Thoracic aorta (tissue), 2 donors: ENCODE measurements around the gene NEAT1. TPM values are rescaled to one million over a fixed set of nuclear protein-coding genes. Genes with fewer than 3 reads are reported as not detected.

Experiments
- ATAC-seq: fragments of 150-250 bp; one replicate; pipeline ENCODE4 v1.8.0; 2017; ENCODE audit warnings: low read depth; ENCODE audit not compliant: insufficient number of reproducible peaks, low FRiP score
- DNase-seq: peaks from one replicate; pipeline ENCODE4 v3.0.0-alpha.2; 2020; ENCODE audit warnings: low spot score
- H3K27ac ChIP-seq, 2 donors: fragments of 200-600 bp; sonication (generic); 1 replicate in 1 of 2; 2 replicates in 1 of 2; pipeline ENCODE4 v1.5.1; 2016; ENCODE audit warnings: mild to moderate bottlenecking in 2 of 2, moderate library complexity in 2 of 2
- H3K27me3 ChIP-seq: fragments of 200-600 bp; sonication (generic); replicated peaks from 2 replicates; pipeline ENCODE4 v1.6.0; 2016; ENCODE audit warnings: mild to moderate bottlenecking; ENCODE audit not compliant: insufficient read depth
- H3K36me3 ChIP-seq: fragments of 200-600 bp; sonication (generic); one replicate; pipeline ENCODE4 v1.5.1; 2016
- H3K4me1 ChIP-seq, 2 donors: fragments of 200-600 bp; sonication (generic); 1 replicate in 1 of 2; 2 replicates in 1 of 2; pipeline versions ENCODE4 v1.5.1 to v1.6.0; 2016; ENCODE audit warnings: low read depth in 2 of 2, mild to moderate bottlenecking in 1 of 2; ENCODE audit not compliant: control insufficient read depth in 1 of 2
- H3K4me3 ChIP-seq: fragments of 200-600 bp; sonication (generic); 2 replicates; pipeline ENCODE4 v1.5.1; 2016; ENCODE audit warnings: mild to moderate bottlenecking
- H3K9me3 ChIP-seq: fragments of 200-600 bp; sonication (generic); 2 replicates; pipeline ENCODE4 v1.5.1; 2016
- total RNA-seq, 2 donors: library from RNA; depleted of rRNA; stranded (reverse); fragments of >200 nt; gene quantifications; one replicate each; pipeline versions ENCODE4 v1.1.0 to v1.2.3, GENCODE V29; 2016
- TF ChIP-seq, protein P1 (sequence below): fragments of 200-600 bp; sonication (generic); IDR thresholded peaks from one replicate; pipeline ENCODE4 v1.5.1; 2019; ENCODE audit warnings: antibody characterized with exemption

NEAT1 gene
- total RNA-seq, 2 donors from 2014 or later = 848 to 1,659 TPM

DNA sequence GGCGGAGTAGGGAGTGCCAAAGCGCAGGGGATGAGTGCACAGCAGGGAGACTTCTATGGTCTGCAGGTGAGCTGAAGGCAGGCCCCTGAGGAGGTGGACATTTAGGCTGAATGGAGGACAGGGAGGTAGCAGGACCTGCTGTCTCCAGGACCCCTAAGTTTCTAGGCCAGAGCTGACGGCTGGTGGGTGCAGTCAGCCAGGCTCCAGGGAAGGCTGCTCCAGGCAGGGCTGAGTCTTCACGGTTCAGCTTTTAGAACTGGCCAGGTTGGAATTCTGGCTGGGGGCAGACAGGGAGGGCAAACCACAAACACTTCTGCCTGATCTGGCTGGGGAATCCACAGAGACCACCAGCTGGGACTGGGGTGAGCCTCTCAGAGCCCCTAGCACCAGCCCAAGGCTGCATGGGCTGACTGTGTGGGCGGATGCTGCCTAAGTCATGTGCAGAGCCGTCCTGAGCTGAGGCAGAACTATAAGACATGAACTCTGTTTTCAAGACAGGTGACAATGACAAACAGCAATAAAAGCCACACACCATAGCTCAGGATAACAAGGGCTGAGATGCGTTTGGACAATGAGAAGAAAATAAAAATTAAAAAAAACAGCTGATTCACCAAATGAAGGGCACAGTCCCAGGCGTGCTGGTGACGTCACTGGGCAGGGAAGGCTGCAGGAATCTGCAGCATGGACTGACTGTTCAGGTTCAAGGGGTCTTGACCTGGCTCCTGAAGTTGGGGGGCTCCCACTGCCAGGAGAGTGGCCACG, 65.9 kb downstream of the NEAT1 start:
- ATAC-seq = no peak
- H3K27ac ChIP-seq = peak overlapping the region; percentile 99 to 100
- no peaks in the 10 kb centered on the region for H3K27me3 ChIP-seq
- TF ChIP-seq, protein P1, sequence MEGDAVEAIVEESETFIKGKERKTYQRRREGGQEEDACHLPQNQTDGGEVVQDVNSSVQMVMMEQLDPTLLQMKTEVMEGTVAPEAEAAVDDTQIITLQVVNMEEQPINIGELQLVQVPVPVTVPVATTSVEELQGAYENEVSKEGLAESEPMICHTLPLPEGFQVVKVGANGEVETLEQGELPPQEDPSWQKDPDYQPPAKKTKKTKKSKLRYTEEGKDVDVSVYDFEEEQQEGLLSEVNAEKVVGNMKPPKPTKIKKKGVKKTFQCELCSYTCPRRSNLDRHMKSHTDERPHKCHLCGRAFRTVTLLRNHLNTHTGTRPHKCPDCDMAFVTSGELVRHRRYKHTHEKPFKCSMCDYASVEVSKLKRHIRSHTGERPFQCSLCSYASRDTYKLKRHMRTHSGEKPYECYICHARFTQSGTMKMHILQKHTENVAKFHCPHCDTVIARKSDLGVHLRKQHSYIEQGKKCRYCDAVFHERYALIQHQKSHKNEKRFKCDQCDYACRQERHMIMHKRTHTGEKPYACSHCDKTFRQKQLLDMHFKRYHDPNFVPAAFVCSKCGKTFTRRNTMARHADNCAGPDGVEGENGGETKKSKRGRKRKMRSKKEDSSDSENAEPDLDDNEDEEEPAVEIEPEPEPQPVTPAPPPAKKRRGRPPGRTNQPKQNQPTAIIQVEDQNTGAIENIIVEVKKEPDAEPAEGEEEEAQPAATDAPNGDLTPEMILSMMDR = no peak
- H3K4me1 ChIP-seq = peaks cover 76 to 91% of the 10 kb centered on the region in 2 donors
- no peaks in the 10 kb centered on the region for H3K9me3 ChIP-seq
- DNase-seq = no peak
- peak overlapping the region; percentile 61 for H3K4me3 ChIP-seq
- H3K36me3 ChIP-seq = no peaks in the 10 kb centered on the region

DNA sequence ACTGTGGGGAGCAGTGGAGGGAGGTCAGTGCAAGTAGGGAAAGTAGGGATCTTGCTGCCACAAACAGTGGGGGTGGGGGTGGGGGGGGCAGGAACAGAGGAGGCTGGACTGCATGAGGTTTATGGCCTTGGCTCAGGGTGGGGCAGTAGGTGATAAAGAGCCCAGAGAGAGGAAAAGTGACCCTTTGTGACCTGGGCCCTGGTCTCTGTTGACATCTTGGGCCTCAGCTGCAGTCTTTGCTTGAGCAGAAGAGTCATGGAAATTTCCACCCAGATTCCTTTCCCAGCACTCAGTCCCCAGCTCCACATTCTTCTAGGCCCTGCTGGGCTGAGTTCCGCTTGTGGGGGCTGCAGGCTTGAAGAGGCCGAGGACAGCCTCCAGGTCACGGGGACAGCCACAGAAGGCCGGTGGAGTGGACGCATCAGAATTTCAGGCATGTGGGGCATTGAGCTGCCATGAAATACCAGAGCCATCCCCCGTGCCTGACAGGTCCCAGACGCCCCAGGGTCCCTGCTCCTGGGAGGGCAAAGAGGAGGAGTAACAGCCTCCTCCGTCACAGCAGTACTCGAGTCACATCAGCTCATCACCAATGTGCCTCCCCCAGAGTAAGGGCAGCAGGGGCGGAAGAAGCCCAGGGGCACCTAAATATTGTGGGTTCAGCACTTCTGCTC, 66.6 kb downstream of the NEAT1 start:
- Histone ChIP-seq H3K27me3 (no peaks in the 10 kb centered on the region), H3K4me3 (peak overlapping the region; percentile 61), H3K27ac (peak overlapping the region; percentile 99 to 100), H3K9me3 (no peaks in the 10 kb centered on the region), H3K36me3 (no peaks in the 10 kb centered on the region), H3K4me1 (peaks cover 80 to 96% of the 10 kb centered on the region in 2 donors)
- TF ChIP-seq, protein P1 = no peak
- ATAC-seq = peak; percentile 8
- DNase-seq = peak; percentile 58

DNA sequence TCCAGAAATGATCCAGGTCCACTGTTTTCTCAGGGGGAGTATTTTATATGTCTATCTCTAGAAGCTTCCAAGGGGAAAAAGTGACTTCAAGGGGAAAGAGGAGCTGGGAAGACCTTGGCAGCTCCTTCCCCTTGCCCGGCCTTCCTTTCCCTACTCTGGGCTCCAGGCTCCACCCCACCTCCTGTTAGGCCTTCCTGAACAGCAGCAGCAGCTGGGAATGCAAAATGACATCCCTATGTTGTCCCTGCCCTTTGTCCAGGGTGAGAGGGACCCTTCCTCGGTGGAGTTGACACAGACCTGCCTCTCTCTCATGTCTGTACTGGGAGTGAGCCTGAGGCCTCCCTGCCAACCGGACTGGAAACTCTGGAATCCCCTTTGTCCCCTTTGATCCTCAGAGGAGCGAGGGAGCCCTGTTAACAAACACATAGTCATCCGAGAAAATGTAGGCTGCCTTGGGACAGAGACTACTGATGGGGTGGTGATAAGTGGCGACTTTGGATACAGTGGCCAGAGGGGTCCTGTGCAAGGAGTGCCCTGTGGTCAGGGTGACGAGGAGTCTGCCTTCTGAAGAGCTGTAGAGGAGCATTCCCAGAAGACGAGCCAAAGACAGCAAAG, 67.2 kb downstream of the NEAT1 start:
- TF ChIP-seq, protein P1 = no peak
- H3K9me3 ChIP-seq = no peaks in the 10 kb centered on the region
- no peaks in the 10 kb centered on the region for H3K36me3 ChIP-seq
- H3K27me3 ChIP-seq = no peaks in the 10 kb centered on the region
- H3K4me3 ChIP-seq = peak overlapping the region; percentile 61
- H3K4me1 ChIP-seq = peaks cover 86 to 96% of the 10 kb centered on the region in 2 donors
- ATAC-seq (no peak), DNase-seq (no peak)
- peak overlapping the region; percentile 99 to 100 for H3K27ac ChIP-seq

DNA sequence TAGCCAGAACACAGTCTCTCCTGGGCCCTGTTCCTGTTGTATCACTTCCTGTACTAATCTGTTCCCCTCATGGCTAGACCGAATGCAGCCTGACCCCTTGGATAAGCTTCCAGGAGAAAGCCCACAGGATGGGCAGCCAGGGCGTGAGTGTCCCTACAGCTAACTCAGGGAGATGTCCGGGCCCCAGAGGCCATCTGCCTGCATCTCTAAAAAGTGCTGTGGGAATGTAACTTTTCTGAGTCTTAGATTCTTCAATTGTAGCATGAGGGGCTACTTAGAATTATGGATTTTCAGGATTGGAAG, 68.5 kb downstream of the NEAT1 start:
- H3K4me1 ChIP-seq = peaks cover 88 to 96% of the 10 kb centered on the region in 2 donors
- ATAC-seq (no peak), DNase-seq (no peak)
- H3K9me3 ChIP-seq = no peaks in the 10 kb centered on the region
- no peaks in the 10 kb centered on the region for H3K27me3 ChIP-seq
- H3K36me3 ChIP-seq = no peaks in the 10 kb centered on the region
- H3K4me3 ChIP-seq = peak overlapping the region; percentile 50
- peak overlapping the region; percentile 99 to 100 for H3K27ac ChIP-seq
- TF ChIP-seq, protein P1 = no peak
